K562 (cell line): Measurements from ENCODE around the gene IGIP. TPM values are rescaled to one million over a fixed set of nuclear protein-coding genes. Genes with fewer than 3 reads are reported as not detected.

Source experiments
- ATAC-seq: fragments of 200-7000 bp; cut with Tn5 transposase; 3 replicates; pipeline ENCODE4 v1.9.1; 2020; ENCODE audit warnings: moderate library complexity
- BruUV-seq: library from RNA; stranded (reverse); fragments of 400-500 nt; replicated peaks from 2 replicates; lab custom pipeline; 2021; lab: Mats Ljungman, UMichigan
- CTCF ChIA-PET: fragments of 300-600 bp; formaldehyde crosslinking; extraction: SDS; loops from one replicate; lab custom pipeline; 2021; ENCODE audit warnings: low intra/inter-chr PET ratio; lab: Yijun Ruan, JAX
- POLR2A ChIA-PET: fragments of 300-600, 350-650 bp; sonication (Branson Sonifier 250); formaldehyde crosslinking; extraction: SDS; loops from one replicate; lab custom pipeline; 2021; ENCODE audit warnings: antibody characterized with exemption, inconsistent platforms; lab: Yijun Ruan, JAX
- DNase-seq, 4 experiments: peaks; one replicate each; pipeline versions ENCODE4 v3.0.0 to v3.0.0-alpha.2; 2011 to 2018; ENCODE audit warnings: low spot score in 3 of 4, mixed read lengths in 3 of 4; ENCODE audit errors: extremely low read depth in 1 of 4
- FAIRE-seq: peaks from 2 replicates; lab custom pipeline; 2011; peaks lifted over from hg19 to GRCh38; lab: Jason Lieb, UNC
- H2AFZ ChIP-seq: 2 replicates; pipeline ENCODE4 v1.6.0; 2011; ENCODE audit warnings: low read depth, low read length, control low read depth, inconsistent platforms
- H3K27ac ChIP-seq: fragments of 200-600 bp; 3 replicates; pipeline ENCODE4 v1.8.0; 2011; ENCODE audit warnings: low read depth, mild to moderate bottlenecking, control low read depth, inconsistent platforms, low read length, moderate library complexity, mixed read lengths; ENCODE audit errors: extremely low read depth
- H3K27me3 ChIP-seq, 2 experiments: fragments of 300-600 bp in 1 of 2; 2 replicates in 1 of 2; 3 replicates in 1 of 2; pipeline versions ENCODE4 v1.6.0 to v1.8.0; 2011; ENCODE audit warnings: inconsistent platforms in 2 of 2, low read length in 2 of 2, mild to moderate bottlenecking in 1 of 2, mixed read lengths in 1 of 2, moderate library complexity in 1 of 2; ENCODE audit not compliant: control insufficient read depth in 2 of 2, insufficient read depth in 2 of 2
- H3K36me3 ChIP-seq: fragments of 300-600 bp; 3 replicates; pipeline ENCODE4 v1.8.0; 2011; ENCODE audit warnings: mild to moderate bottlenecking, low read length, inconsistent platforms; ENCODE audit not compliant: control insufficient read depth, insufficient read depth
- H3K4me1 ChIP-seq, 2 experiments: fragments of 200-600 bp in 1 of 2; replicated peaks in 1 of 2; 2 replicates in 1 of 2; 3 replicates in 1 of 2; pipeline versions ENCODE4 v1.5.1 to v1.8.0; 2011; ENCODE audit warnings: inconsistent platforms in 2 of 2, low read length in 2 of 2, mild to moderate bottlenecking in 1 of 2, mixed read lengths in 1 of 2, moderate library complexity in 1 of 2; ENCODE audit not compliant: control insufficient read depth in 2 of 2, insufficient read depth in 2 of 2
- H3K4me2 ChIP-seq: 2 replicates; pipeline ENCODE4 v1.6.1; 2011; ENCODE audit warnings: low read length, control low read depth, inconsistent platforms, mixed read lengths; ENCODE audit not compliant: insufficient read depth
- H3K4me3 ChIP-seq: fragments of 200-600 bp; sonication (generic), shearing (Covaris generic); 2 replicates; pipeline ENCODE4 v1.5.1; 2016; ENCODE audit warnings: control low read depth, inconsistent platforms
- H3K79me2 ChIP-seq: fragments of 200-600 bp; 3 replicates; pipeline ENCODE4 v1.8.0; 2011; ENCODE audit warnings: low read length, inconsistent platforms; ENCODE audit not compliant: control insufficient read depth, insufficient read depth
- H3K9ac ChIP-seq, 2 experiments: 2 replicates each; pipeline versions ENCODE4 v1.6.0 to v1.6.1; 2011; ENCODE audit warnings: low read depth in 2 of 2, low read length in 2 of 2, control low read depth in 1 of 2, inconsistent platforms in 1 of 2, mild to moderate bottlenecking in 1 of 2, mixed read lengths in 1 of 2; ENCODE audit not compliant: insufficient read depth in 1 of 2
- H3K9me1 ChIP-seq: one replicate; pipeline ENCODE4 v1.6.0; 2011; ENCODE audit warnings: inconsistent platforms, mild to moderate bottlenecking, low read length, moderate library complexity; ENCODE audit not compliant: control insufficient read depth, insufficient read depth
- H3K9me3 ChIP-seq: replicated peaks from 2 replicates; pipeline ENCODE4 v1.5.1; 2011; ENCODE audit warnings: low read depth, low read length, inconsistent platforms; ENCODE audit not compliant: control insufficient read depth, insufficient read depth
- H4K20me1 ChIP-seq: replicated peaks from 2 replicates; pipeline ENCODE4 v1.6.1; 2011; ENCODE audit warnings: low read length, inconsistent platforms, mixed read lengths; ENCODE audit not compliant: control insufficient read depth, insufficient read depth
- CEBPG ChIP-seq, 3 experiments: fragments of 200-800 bp in 1 of 3; sonication (Bioruptor generic) in 1 of 3; sonication (generic) in 1 of 3; formaldehyde crosslinking in 1 of 3; IDR thresholded peaks in 2 of 3; conservative IDR thresholded peaks in 1 of 3; 2 replicates each; pipeline versions ENCODE4 v1.6.1 to v1.8.0; 2016 to 2022; ENCODE audit warnings: missing compliant biosample characterization in 2 of 3, missing genetic modification characterization in 2 of 3, mild to moderate bottlenecking in 1 of 3, missing genetic modification reagents in 1 of 3
- EWSR1 ChIP-seq: fragments of 450-650 bp; IDR thresholded peaks from 2 replicates; pipeline ENCODE4 v1.6.1; 2018; ENCODE audit warnings: borderline replicate concordance, mild to moderate bottlenecking, low read depth, moderate library complexity; ENCODE audit not compliant: partially characterized antibody
- FOXM1 ChIP-seq, 2 experiments: fragments of 450-650 bp in 1 of 2; sonication (generic) in 1 of 2; formaldehyde crosslinking in 1 of 2; IDR thresholded peaks; 2 replicates each; pipeline versions ENCODE4 v1.6.1 to v1.9.0; 2017 to 2022; ENCODE audit warnings: low read depth in 2 of 2, mild to moderate bottlenecking in 2 of 2, missing genetic modification reagents in 1 of 2, moderate library complexity in 1 of 2
- HOMEZ ChIP-seq: fragments of 250-450 bp; sonication (Bioruptor Pico); IDR thresholded peaks from 2 replicates; pipeline ENCODE4 v1.4.0; 2020; ENCODE audit warnings: mild to moderate bottlenecking, moderate library complexity
- KDM1A ChIP-seq, 2 experiments: fragments of 450-650 bp; IDR thresholded peaks; 2 replicates each; pipeline ENCODE4 v1.6.1; 2016; ENCODE audit warnings: mild to moderate bottlenecking in 2 of 2
- KLF6 ChIP-seq: fragments of 250-450 bp; sonication (Bioruptor Pico); IDR thresholded peaks from 2 replicates; pipeline ENCODE4 v1.4.0; 2020; ENCODE audit warnings: mild to moderate bottlenecking, moderate library complexity, borderline replicate concordance
- PHF8 ChIP-seq: fragments of 200-600 bp; sonication (generic); IDR thresholded peaks from 2 replicates; pipeline ENCODE4 v1.6.1; 2012; ENCODE audit warnings: mixed run types, mild to moderate bottlenecking, inconsistent platforms, low read length, moderate library complexity, borderline replicate concordance
- POLR2B ChIP-seq: fragments of 450-650 bp; IDR thresholded peaks from 2 replicates; pipeline ENCODE4 v1.6.1; 2018; ENCODE audit warnings: low read depth; ENCODE audit not compliant: partially characterized antibody
- RBBP5 ChIP-seq: fragments of 200-600 bp; sonication (generic); IDR thresholded peaks from 2 replicates; pipeline ENCODE4 v1.6.1; 2012; ENCODE audit warnings: borderline replicate concordance, mild to moderate bottlenecking, low read length, control low read depth, inconsistent platforms; ENCODE audit not compliant: insufficient read depth, poor library complexity, severe bottlenecking
- ZBTB8A ChIP-seq: fragments of 450-650 bp; IDR thresholded peaks from 2 replicates; pipeline ENCODE4 v1.6.1; 2018; ENCODE audit warnings: mild to moderate bottlenecking, moderate library complexity; ENCODE audit not compliant: partially characterized antibody
- ZNF146 ChIP-seq: IDR thresholded peaks from one replicate; pipeline ENCODE4 v1.6.1; 2018; ENCODE audit warnings: missing compliant biosample characterization; ENCODE audit not compliant: unreplicated experiment
- ZNF239 ChIP-seq: fragments of 250-450 bp; sonication (Bioruptor Pico); IDR thresholded peaks from 2 replicates; pipeline ENCODE4 v1.4.0; 2020; ENCODE audit warnings: mild to moderate bottlenecking
- ZNF668 ChIP-seq: fragments of 250-450 bp; sonication (Bioruptor Pico); IDR thresholded peaks from 2 replicates; pipeline ENCODE4 v1.8.0; 2022; ENCODE audit warnings: mild to moderate bottlenecking, inconsistent platforms
- ZNF696 ChIP-seq: fragments of 250-450 bp; sonication (Bioruptor Pico); conservative IDR thresholded peaks from 2 replicates; pipeline ENCODE4 v1.4.0; 2020; ENCODE audit warnings: mild to moderate bottlenecking, moderate library complexity
- WGBS: fragments of 100-300 bp; shearing (Covaris generic); methylation state at CpG from one replicate; pipeline ENCODE4 v1.1.6; 2016; ENCODE audit warnings: low coverage, mixed read lengths; ENCODE audit not compliant: insufficient coverage; ENCODE audit errors: missing lambda C conversion rate; 5-methylcytosine and 5-hydroxymethylcytosine counted together
- in situ Hi-C: fragments of 300-500 bp; cut with MboI; formaldehyde crosslinking; loops from 4 replicates; pipeline ENCODE4 v1.15.0; 2018; ENCODE audit warnings: inconsistent platforms, mixed read lengths
- intact Hi-C: fragments of 100-400 bp; cut with micrococcal nuclease; formaldehyde crosslinking; loops from 2 replicates; pipeline ENCODE4 v1.14.2; 2022
- polyA plus RNA-seq, 8 experiments: library from polyadenylated mRNA; depleted of rRNA in 4 of 8; stranded (reverse) in 5 of 8; unstranded in 3 of 8; fragments of >200 nt; fragmentation: Nextera tagmentation in 2 of 8; fragmentation: Illumina TruSeq in 1 of 8; extraction: Ambion mirVana in 2 of 8; extraction: Trizol in 1 of 8; gene quantifications; 2 replicates each; pipeline versions ENCODE4 v1.2.1 to v1.2.3, GENCODE V29; 2011 to 2014; ENCODE audit warnings: inconsistent platforms in 1 of 8, missing spikeins in 1 of 8
- total RNA-seq, 7 experiments: library from RNA; depleted of rRNA in 6 of 7; stranded (reverse); fragments of >200 nt in 6 of 7; fragmentation: Illumina TruSeq in 2 of 7; extraction: Trizol in 2 of 7; gene quantifications; 2 replicates each; pipeline versions ENCODE4 v1.2.1 to v1.2.3, GENCODE V29; 2011 to 2021; ENCODE audit warnings: low replicate concordance in 1 of 7
- TF ChIP-seq, protein P1 (sequence below): fragments of 250-450 bp; sonication (Bioruptor Pico); IDR thresholded peaks from 2 replicates; pipeline ENCODE4 v1.8.0; 2021; ENCODE audit warnings: moderate library complexity, mild to moderate bottlenecking, inconsistent platforms

IGIP gene
- total and polyA plus RNA-seq, 9 of the 15 experiments (the other 6 are each of a cell fraction or from before 2014, with no cell fraction given), result 0.52 to 1.6 (median 1.2) TPM

- TF ChIP-seq KLF6 (CRISPR knock-in tag), result no peak
- no peak for TF ChIP-seq HOMEZ (CRISPR knock-in tag)
- TF ChIP-seq FOXM1 (IDR thresholded peaks at IDR 0.05; ENCODE audit: low read depth), result no peak
- no peak for TF ChIP-seq FOXM1 (CRISPR knock-in tag; IDR thresholded peaks at IDR 0.05; ENCODE audit: low read depth)
- TF ChIP-seq ZBTB8A, result no peak
- no peak for TF ChIP-seq ZNF668
- TF ChIP-seq POLR2B, result no peak
- 0 out of 4 replicates have a peak, but pooled peaks of 1 of the 2 experiments have one; percentile 33 for TF ChIP-seq KDM1A (IDR thresholded peaks at IDR 0.05)
- no peak for TF ChIP-seq PHF8
- TF ChIP-seq, all 486 proteins: peak for 3
Observed at GRCh38 chr5:140101179-140101578, 24.6 kb upstream of the IGIP start (continued).

GRCh38 chr5:140103154-140103553 is 22.6 kb upstream of the IGIP start:
- in situ Hi-C loops (no loop called here), intact Hi-C loops (no loop called here)
- no peaks in the 10 kb centered on the region for H3K36me3 ChIP-seq
- H3K27me3 ChIP-seq, result no peaks in the 10 kb centered on the region
- CTCF ChIA-PET, result no interaction called here
- no peak for TF ChIP-seq CEBPG (CRISPR knock-in tag; IDR thresholded peaks at IDR 0.05)
- TF ChIP-seq CEBPG (tag; conservative IDR thresholded peaks at IDR 0.05 in 1 of 2, IDR thresholded peaks at IDR 0.05 in 1 of 2), result no peak
- TF ChIP-seq ZNF696 (CRISPR knock-in tag), result no peak
- TF ChIP-seq ZNF239 (CRISPR knock-in tag), result no peak
- TF ChIP-seq ZNF146 (CRISPR knock-in tag), result peak; percentile 67
- TF ChIP-seq EWSR1, result no peak
- TF ChIP-seq, protein P1, sequence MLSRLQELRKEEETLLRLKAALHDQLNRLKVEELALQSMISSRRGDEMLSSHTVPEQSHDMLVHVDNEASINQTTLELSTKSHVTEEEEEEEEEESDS, result no peak
- TF ChIP-seq RBBP5, result no peak
- POLR2A ChIA-PET, result interaction anchor here (0.6 kb wide), 1 partner anchor 117 kb away, joined by 3 read pairs; no protein-coding TSS in a partner anchor
- DNase-seq (no peak), ATAC-seq (no peak), FAIRE-seq (no peak)
- no TSS peak for BruUV-seq
- WGBS, result 11% methylated on average over 1 of the region's 1 CpG
- H3K9me3 ChIP-seq, result no peaks in the 10 kb centered on the region
- H2AFZ ChIP-seq, result no peak overlapping the region
- no peaks in the 10 kb centered on the region for H3K9me1 ChIP-seq
- no peak overlapping the region for H3K9ac ChIP-seq
- no peak overlapping the region for H3K27ac ChIP-seq
- H3K4me1 ChIP-seq, result peaks cover 10% of the 10 kb centered on the region in 2 experiments; a peak in 3 of 5 replicates
- H3K4me2 ChIP-seq, result no peak overlapping the region
- H4K20me1 ChIP-seq, result no peaks in the 10 kb centered on the region
- peaks cover 1% of the 10 kb centered on the region; the same call in 2 of the 3 replicates for H3K79me2 ChIP-seq
- no peak overlapping the region for H3K4me3 ChIP-seq
